Right lobe of liver (tissue), 4 donors: ENCODE results near the gene NTN5.

ENCODE experiments used
- CTCF ChIP-seq, 4 donors: fragments of 200-600 bp in 3 of 4; fragments of 450-650 bp in 1 of 4; IDR thresholded peaks; one replicate each; pipeline versions ENCODE4 v1.5.1 to v1.8.0; 2016 to 2022; ENCODE audit warnings: antibody characterized with exemption in 4 of 4, mild to moderate bottlenecking in 2 of 4
- POLR2A ChIP-seq: fragments of 450-650 bp; IDR thresholded peaks from one replicate; pipeline ENCODE4 v1.6.1; 2017; ENCODE audit warnings: antibody characterized with exemption, mild to moderate bottlenecking
- donor health status: DM: no; HTN: no; CAD: no.
- donor health status: DM: no; HTN: no; CAD: no.
- donor health status: DM: no; HTN: yes; CAD: no.

- TF ChIP-seq CTCF (IDR thresholded peaks at IDR 0.05) (no peak), POLR2A (peak; percentile 14)
Measured at GRCh38 chr19:48636859-48637448, 35.9 kb downstream of the NTN5 start, which contains the start of gene DBP.
